Liver (tissue), 9 donors: ENCODE measurements around the gene NQO2. TPM values are rescaled to one million over a fixed set of nuclear protein-coding genes. Genes with fewer than 3 reads are reported as not detected.
"Not testable (repeated sequence)": the region's sequence is repeated elsewhere in the genome, so short reads cannot be mapped to it uniquely, and the experiment has no call there.

Experiments used
- DNase-seq: peaks from one replicate; pipeline ENCODE4 v3.0.0-alpha.2; 2017; ENCODE audit warnings: low spot score
- H3K27ac ChIP-seq, 2 donors: one replicate each; pipeline ENCODE4 v1.7.0; 2013; ENCODE audit warnings: inconsistent platforms in 2 of 2, low read length in 2 of 2, control low read depth in 1 of 2, low read depth in 1 of 2, mild to moderate bottlenecking in 1 of 2
- H3K27me3 ChIP-seq, 4 donors: one replicate each; pipeline versions ENCODE4 v1.6.1 to v1.7.0; 2013; ENCODE audit warnings: low read length in 3 of 4, inconsistent platforms in 1 of 4, mild to moderate bottlenecking in 1 of 4, moderate library complexity in 1 of 4; ENCODE audit not compliant: control insufficient read depth in 4 of 4, insufficient read depth in 4 of 4
- H3K36me3 ChIP-seq, 4 donors: one replicate each; pipeline versions ENCODE4 v1.6.1 to v1.7.0; 2013; ENCODE audit warnings: low read length in 3 of 4, mild to moderate bottlenecking in 3 of 4, low read depth in 1 of 4, moderate library complexity in 1 of 4; ENCODE audit not compliant: control insufficient read depth in 4 of 4, insufficient read depth in 3 of 4
- H3K4me1 ChIP-seq, 4 donors: one replicate each; pipeline versions ENCODE4 v1.6.1 to v1.7.0; 2013; ENCODE audit warnings: low read length in 3 of 4, mild to moderate bottlenecking in 3 of 4, moderate library complexity in 1 of 4; ENCODE audit not compliant: control insufficient read depth in 4 of 4, insufficient read depth in 4 of 4
- H3K4me3 ChIP-seq, 3 donors: one replicate each; pipeline versions ENCODE4 v1.6.1 to v1.7.0; 2013; ENCODE audit warnings: low read length in 3 of 3, control low read depth in 1 of 3, low read depth in 1 of 3, mild to moderate bottlenecking in 1 of 3
- H3K9ac ChIP-seq, 2 donors: one replicate each; pipeline ENCODE4 v1.7.0; 2013; ENCODE audit warnings: low read length in 2 of 2, mild to moderate bottlenecking in 2 of 2, moderate library complexity in 2 of 2, control low read depth in 1 of 2, low read depth in 1 of 2
- H3K9me3 ChIP-seq, 4 donors: one replicate each; pipeline versions ENCODE4 v1.6.1 to v1.7.0; 2013; ENCODE audit warnings: low read length in 3 of 4; ENCODE audit not compliant: control insufficient read depth in 4 of 4
- ATF3 ChIP-seq: IDR thresholded peaks from 2 replicates; pipeline ENCODE4 v1.6.1; 2016; ENCODE audit warnings: antibody characterized with exemption
- CTCF ChIP-seq: fragments of 150-350 bp; IDR thresholded peaks from 2 replicates; pipeline ENCODE4 v1.5.1; 2017; ENCODE audit warnings: improper control_type of control experiment, low read depth, low read length; ENCODE audit not compliant: missing input control
- EGR1 ChIP-seq, 2 donors: IDR thresholded peaks; 2 replicates each; pipeline ENCODE4 v1.6.1; 2016 to 2018; ENCODE audit warnings: antibody characterized with exemption in 2 of 2, low read depth in 2 of 2
- FOXA2 ChIP-seq: IDR thresholded peaks from 2 replicates; pipeline ENCODE4 v1.6.1; 2016; ENCODE audit warnings: antibody characterized with exemption
- GABPA ChIP-seq, 2 donors: IDR thresholded peaks in 1 of 2; conservative IDR thresholded peaks in 1 of 2; 2 replicates each; pipeline ENCODE4 v1.6.1; 2016; ENCODE audit warnings: antibody characterized with exemption in 2 of 2, mild to moderate bottlenecking in 1 of 2, moderate library complexity in 1 of 2
- HNF4A ChIP-seq, 2 donors: conservative IDR thresholded peaks; 2 replicates each; pipeline ENCODE4 v1.6.1; 2016; ENCODE audit warnings: antibody characterized with exemption in 2 of 2, mild to moderate bottlenecking in 2 of 2
- HNF4G ChIP-seq: IDR thresholded peaks from 2 replicates; pipeline ENCODE4 v1.6.1; 2016; ENCODE audit warnings: antibody characterized with exemption
- JUND ChIP-seq, 2 donors: IDR thresholded peaks; 2 replicates each; pipeline ENCODE4 v1.6.1; 2016; ENCODE audit warnings: antibody characterized with exemption in 2 of 2
- MAX ChIP-seq: IDR thresholded peaks from 2 replicates; pipeline ENCODE4 v1.6.1; 2016; ENCODE audit warnings: antibody characterized with exemption
- NR2F2 ChIP-seq: IDR thresholded peaks from 2 replicates; pipeline ENCODE4 v1.6.1; 2016; ENCODE audit warnings: antibody characterized with exemption
- RAD21 ChIP-seq, 2 donors: IDR thresholded peaks; 2 replicates each; pipeline ENCODE4 v1.6.1; 2016; ENCODE audit warnings: antibody characterized with exemption in 2 of 2, mild to moderate bottlenecking in 2 of 2
- RXRA ChIP-seq, 2 donors: IDR thresholded peaks; 2 replicates each; pipeline ENCODE4 v1.6.1; 2017 to 2018; ENCODE audit warnings: antibody characterized with exemption in 2 of 2, mild to moderate bottlenecking in 1 of 2
- SP1 ChIP-seq: IDR thresholded peaks from 2 replicates; pipeline ENCODE4 v1.6.1; 2018; ENCODE audit warnings: antibody characterized with exemption, mild to moderate bottlenecking
- ZBTB33 ChIP-seq: IDR thresholded peaks from 2 replicates; pipeline ENCODE4 v1.6.1; 2016; ENCODE audit warnings: antibody characterized with exemption
- WGBS: extraction: QIAGEN DNeasy Blood & Tissue Kit; methylation state at CpG from one replicate; pipeline ENCODE4 v1.1.7; 2013; 5-methylcytosine and 5-hydroxymethylcytosine counted together
- polyA plus RNA-seq, 2 donors: library from polyadenylated mRNA; stranded (reverse) in 1 of 2; unstranded in 1 of 2; fragments of 200-250 nt in 1 of 2; fragments of >200 nt in 1 of 2; fragmentation: Nextera tagmentation in 1 of 2; extraction: Ambion mirVana in 1 of 2; gene quantifications; one replicate each; pipeline versions ENCODE4 v1.2.1 to v1.2.3, GENCODE V29; 2013 to 2015
- total RNA-seq, 2 donors: library from RNA; depleted of rRNA; stranded (reverse); fragments of >200 nt; gene quantifications; one replicate each; pipeline ENCODE4 v1.2.3, GENCODE V29; 2014
- donor health status: healthy.
- donor health status: healthy.
- donor health status: healthy.
- donor health status: healthy.
- donor health status: healthy.

The NQO2 gene
- total and polyA plus RNA-seq, 4 donors, result 11.5 to 127 (median 92.7) TPM

- H3K4me3 ChIP-seq, result no peak overlapping the region
- peaks cover 2 to 24% (median 21%) of the 10 kb centered on the region in 4 donors for H3K4me1 ChIP-seq
- no peaks in the 10 kb centered on the region for H3K9me3 ChIP-seq
- no peak overlapping the region for H3K9ac ChIP-seq
- DNase-seq, result no peak
- TF ChIP-seq HNF4A (conservative IDR thresholded peaks at IDR 0.05) (peak; percentile 56 to 60), EGR1 (IDR thresholded peaks at IDR 0.05; ENCODE audit: low read depth in 2 of 2) (no peak), NR2F2 (peak; percentile 34), ATF3 (no peak), RXRA (IDR thresholded peaks at IDR 0.05) (peak; percentile 58 to 60)
- H3K27ac ChIP-seq, result peak overlapping the region; percentile 51 to 98
- WGBS, result 38% methylated on average over 11 of the region's 11 CpGs
- H3K27me3 ChIP-seq, result no peaks in the 10 kb centered on the region
- H3K36me3 ChIP-seq, result peaks cover 0 to 13% (median 9%) of the 10 kb centered on the region in 4 donors
Observed at GRCh38 chr6:3001146-3001772, 1.6 kb downstream of the NQO2 start.

GRCh38 chr6:3001773-3002293 lies 2.1 kb downstream of the NQO2 start:
- H3K27ac ChIP-seq, result peak overlapping the region in 1 of 2 donors; percentile 98
- peak; percentile 55 for DNase-seq
- no peak overlapping the region for H3K4me3 ChIP-seq
- TF ChIP-seq GABPA (IDR thresholded peaks at IDR 0.05 in 1 of 2, conservative IDR thresholded peaks at IDR 0.05 in 1 of 2) (no peak), JUND (IDR thresholded peaks at IDR 0.05) (peak in 1 of 2 donors; percentile 29), MAX (peak; percentile 28), HNF4A (conservative IDR thresholded peaks at IDR 0.05) (peak in 1 of 2 donors; percentile 6), ZBTB33 (no peak), CTCF (peak; percentile 52), FOXA2 (no peak), RAD21 (IDR thresholded peaks at IDR 0.05) (peak; percentile 41 to 75), RXRA (IDR thresholded peaks at IDR 0.05) (peak; percentile 24 to 42), ATF3 (no peak), SP1 (peak; percentile 26), HNF4G (peak; percentile 28)
- no peaks in the 10 kb centered on the region for H3K9me3 ChIP-seq
- H3K9ac ChIP-seq, result peak overlapping the region; percentile 18 to 24
- H3K36me3 ChIP-seq, result peaks cover under 1 to 16% (median 11%) of the 10 kb centered on the region in 4 donors
- H3K4me1 ChIP-seq, result peaks cover 2 to 24% (median 21%) of the 10 kb centered on the region in 4 donors
- H3K27me3 ChIP-seq, result no peaks in the 10 kb centered on the region
- WGBS, result 42% methylated on average over 2 of the region's 2 CpGs

- not testable (repeated sequence) for H3K9ac ChIP-seq, H3K4me3 ChIP-seq, H3K27me3 ChIP-seq, H3K27ac ChIP-seq, DNase-seq, H3K9me3 ChIP-seq
- peaks cover 8 to 26% (median 17%) of the 10 kb centered on the region in 4 donors for H3K36me3 ChIP-seq
- peaks cover 2 to 24% (median 21%) of the 10 kb centered on the region in 4 donors for H3K4me1 ChIP-seq
- WGBS, result 72% methylated on average over 4 of the region's 5 CpGs
Observed at GRCh38 chr6:3003226-3003625, 3.5 kb downstream of the NQO2 start.
